Gastroesophageal sphincter (tissue), 4 donors: ENCODE results near the gene RASL12. TPM values are rescaled to one million over a fixed set of nuclear protein-coding genes. Genes with fewer than 3 reads are reported as not detected.
A peak's percentile ranks its signal among the peaks of the same experiment; 100 is the strongest.

Experiments used
- ATAC-seq: fragments of 150-250 bp; one replicate; pipeline ENCODE4 v1.9.1; 2016; ENCODE audit warnings: mild to moderate bottlenecking, moderate library complexity
- H3K27ac ChIP-seq, 4 donors: fragments of 200-600 bp; sonication (generic) in 3 of 4; 1 replicate in 3 of 4; 2 replicates in 1 of 4; pipeline ENCODE4 v1.5.1; 2016 to 2019
- H3K27me3 ChIP-seq: fragments of 200-600 bp; sonication (generic); one replicate; pipeline ENCODE4 v1.5.1; 2019
- H3K36me3 ChIP-seq, 2 donors: fragments of 200-600 bp; sonication (generic); one replicate each; pipeline ENCODE4 v1.5.1; 2019; ENCODE audit warnings: control low read depth in 1 of 2
- H3K4me1 ChIP-seq, 3 donors: fragments of 200-600 bp; sonication (generic); 1 replicate in 2 of 3; 2 replicates in 1 of 3; pipeline ENCODE4 v1.5.1; 2016 to 2019; ENCODE audit warnings: control low read depth in 2 of 3
- H3K4me3 ChIP-seq, 2 donors: fragments of 200-600 bp; sonication (generic); one replicate each; pipeline ENCODE4 v1.5.1; 2019; ENCODE audit warnings: mild to moderate bottlenecking in 1 of 2, moderate library complexity in 1 of 2
- H3K9me3 ChIP-seq, 3 donors: fragments of 200-600 bp; sonication (generic); one replicate each; pipeline ENCODE4 v1.5.1; 2017 to 2019; ENCODE audit warnings: control low read depth in 2 of 3
- CTCF ChIP-seq, 4 experiments: fragments of 200-600 bp in 2 of 4; fragments of 450-650 bp in 2 of 4; sonication (generic) in 1 of 4; IDR thresholded peaks; one replicate each; pipeline ENCODE4 v1.5.1; 2017 to 2019; ENCODE audit warnings: antibody characterized with exemption in 4 of 4, mild to moderate bottlenecking in 2 of 4, moderate library complexity in 2 of 4
- EP300 ChIP-seq: sonication (generic); formaldehyde crosslinking; IDR thresholded peaks from one replicate; pipeline ENCODE4 v1.6.1; 2017; ENCODE audit warnings: antibody characterized with exemption, mild to moderate bottlenecking
- POLR2A ChIP-seq, 2 donors: fragments of 450-650 bp; IDR thresholded peaks; one replicate each; pipeline ENCODE4 v1.6.1; 2017; ENCODE audit warnings: antibody characterized with exemption in 2 of 2, mild to moderate bottlenecking in 2 of 2, moderate library complexity in 1 of 2
- POLR2AphosphoS5 ChIP-seq: sonication (generic); formaldehyde crosslinking; IDR thresholded peaks from one replicate; pipeline ENCODE4 v1.6.1; 2017; ENCODE audit warnings: antibody characterized with exemption
- WGBS, 2 donors: methylation state at CpG; one replicate each; pipeline ENCODE4 v1.1.5; 2018; ENCODE audit warnings: low coverage in 1 of 2; 5-methylcytosine and 5-hydroxymethylcytosine counted together
- total RNA-seq, 4 donors: library from RNA; depleted of rRNA; stranded (reverse); fragments of >200 nt; gene quantifications; one replicate each; pipeline ENCODE4 v1.1.0, GENCODE V29; 2016

Gene RASL12
- total RNA-seq, 4 donors from 2014 or later = 43.2 to 244 (median 179) TPM

- Histone ChIP-seq H3K4me1 (peaks cover 11 to 87% (median 32%) of the 10 kb centered on the region in 3 donors), H3K9me3 (no peaks in the 10 kb centered on the region), H3K36me3 (no peaks in the 10 kb centered on the region), H3K27ac (peak overlapping the region; percentile 51 to 89 (median 84)), H3K4me3 (no peak overlapping the region), H3K27me3 (peaks cover 13% of the 10 kb centered on the region)
- TF ChIP-seq POLR2AphosphoS5 (no peak), EP300 (no peak), CTCF (IDR thresholded peaks at IDR 0.05) (no peak), POLR2A (IDR thresholded peaks at IDR 0.05) (no peak)
- WGBS, 2 donors = 51 to 55% methylated on average over 4 to 6 of the region's 6 CpGs
- no peak for ATAC-seq
Measured at GRCh38 chr15:65081270-65081669, 13.5 kb upstream of the RASL12 start.

- H3K4me1 ChIP-seq = peaks cover 5 to 71% (median 17%) of the 10 kb centered on the region in 3 donors
- WGBS, 2 donors = 60 to 94% methylated on average over 1 to 3 of the region's 5 CpGs
- no peak overlapping the region for H3K4me3 ChIP-seq
- no peaks in the 10 kb centered on the region for H3K9me3 ChIP-seq
- no peak for ATAC-seq
- H3K36me3 ChIP-seq = no peaks in the 10 kb centered on the region
- H3K27me3 ChIP-seq = peaks cover 13% of the 10 kb centered on the region
- TF ChIP-seq POLR2A (IDR thresholded peaks at IDR 0.05) (no peak), CTCF (IDR thresholded peaks at IDR 0.05) (no peak), POLR2AphosphoS5 (no peak), EP300 (no peak)
- no peak overlapping the region for H3K27ac ChIP-seq
Measured at GRCh38 chr15:65079580-65079979, 11.8 kb upstream of the RASL12 start.

- 20% methylated on average over 1 of the region's 24 CpGs; no CpG with 5 or more reads in 1 of the 2 donors for WGBS, 2 donors
- Histone ChIP-seq H3K27me3 (peaks cover 13% of the 10 kb centered on the region), H3K9me3 (no peaks in the 10 kb centered on the region), H3K27ac (peak overlapping the region in 1 of 4 donors; percentile 6), H3K4me3 (peak overlapping the region in 1 of 2 donors; percentile 12), H3K4me1 (peaks cover 5 to 55% (median 10%) of the 10 kb centered on the region in 3 donors), H3K36me3 (no peaks in the 10 kb centered on the region)
- peak; percentile 75 for ATAC-seq
- TF ChIP-seq EP300 (no peak), CTCF (IDR thresholded peaks at IDR 0.05) (peak in 3 of 4 experiments; percentile 66 to 82 (median 75))
Measured at GRCh38 chr15:65077981-65078352, 10.2 kb upstream of the RASL12 start.

GRCh38 chr15:65077291-65077980, 9.6 kb upstream of the RASL12 start:
- TF ChIP-seq POLR2AphosphoS5 (no peak), EP300 (no peak), POLR2A (IDR thresholded peaks at IDR 0.05) (no peak), CTCF (IDR thresholded peaks at IDR 0.05) (no peak)
- peaks cover 13% of the 10 kb centered on the region for H3K27me3 ChIP-seq
- peak overlapping the region in 1 of 4 donors; percentile 6 for H3K27ac ChIP-seq
- peak overlapping the region in 1 of 2 donors; percentile 12 for H3K4me3 ChIP-seq
- peaks cover 2 to 55% (median 5%) of the 10 kb centered on the region in 3 donors for H3K4me1 ChIP-seq
- WGBS, 2 donors = no CpG with 5 or more reads among the region's 85 CpGs
- no peaks in the 10 kb centered on the region for H3K9me3 ChIP-seq
- no peaks in the 10 kb centered on the region for H3K36me3 ChIP-seq
- ATAC-seq = no peak
